Gastroesophageal sphincter (tissue), 4 donors: Measurements from ENCODE around the gene NOP16. TPM values are rescaled to one million over a fixed set of nuclear protein-coding genes. Genes with fewer than 3 reads are reported as not detected.

ENCODE experiments used
- ATAC-seq: fragments of 150-250 bp; one replicate; pipeline ENCODE4 v1.9.1; 2016; ENCODE audit warnings: mild to moderate bottlenecking, moderate library complexity
- H3K27ac ChIP-seq, 4 donors: fragments of 200-600 bp; sonication (generic) in 3 of 4; 1 replicate in 3 of 4; 2 replicates in 1 of 4; pipeline ENCODE4 v1.5.1; 2016 to 2019
- H3K27me3 ChIP-seq: fragments of 200-600 bp; sonication (generic); one replicate; pipeline ENCODE4 v1.5.1; 2019
- H3K36me3 ChIP-seq, 2 donors: fragments of 200-600 bp; sonication (generic); one replicate each; pipeline ENCODE4 v1.5.1; 2019; ENCODE audit warnings: control low read depth in 1 of 2
- H3K4me1 ChIP-seq, 3 donors: fragments of 200-600 bp; sonication (generic); 1 replicate in 2 of 3; 2 replicates in 1 of 3; pipeline ENCODE4 v1.5.1; 2016 to 2019; ENCODE audit warnings: control low read depth in 2 of 3
- H3K4me3 ChIP-seq, 2 donors: fragments of 200-600 bp; sonication (generic); one replicate each; pipeline ENCODE4 v1.5.1; 2019; ENCODE audit warnings: mild to moderate bottlenecking in 1 of 2, moderate library complexity in 1 of 2
- H3K9me3 ChIP-seq, 3 donors: fragments of 200-600 bp; sonication (generic); one replicate each; pipeline ENCODE4 v1.5.1; 2017 to 2019; ENCODE audit warnings: control low read depth in 2 of 3
- EP300 ChIP-seq: sonication (generic); formaldehyde crosslinking; IDR thresholded peaks from one replicate; pipeline ENCODE4 v1.6.1; 2017; ENCODE audit warnings: antibody characterized with exemption, mild to moderate bottlenecking
- POLR2A ChIP-seq, 2 donors: fragments of 450-650 bp; IDR thresholded peaks; one replicate each; pipeline ENCODE4 v1.6.1; 2017; ENCODE audit warnings: antibody characterized with exemption in 2 of 2, mild to moderate bottlenecking in 2 of 2, moderate library complexity in 1 of 2
- POLR2AphosphoS5 ChIP-seq: sonication (generic); formaldehyde crosslinking; IDR thresholded peaks from one replicate; pipeline ENCODE4 v1.6.1; 2017; ENCODE audit warnings: antibody characterized with exemption
- small RNA-seq, 4 donors: library from RNA; depleted of rRNA; stranded (forward); fragments of <200 nt; gene quantifications; one replicate each; pipeline ENCODE3, GENCODE V24; 2016
- total RNA-seq, 4 donors: library from RNA; depleted of rRNA; stranded (reverse); fragments of >200 nt; gene quantifications; one replicate each; pipeline ENCODE4 v1.1.0, GENCODE V29; 2016
- TF ChIP-seq, protein P1 (sequence below), 4 experiments: fragments of 200-600 bp in 2 of 4; fragments of 450-650 bp in 2 of 4; sonication (generic) in 1 of 4; IDR thresholded peaks; one replicate each; pipeline ENCODE4 v1.5.1; 2017 to 2019; ENCODE audit warnings: antibody characterized with exemption in 4 of 4, mild to moderate bottlenecking in 2 of 4, moderate library complexity in 2 of 4

Gene NOP16
- total RNA-seq, 4 donors from 2014 or later: 9.1 to 22.3 (median 14.3) TPM

DNA sequence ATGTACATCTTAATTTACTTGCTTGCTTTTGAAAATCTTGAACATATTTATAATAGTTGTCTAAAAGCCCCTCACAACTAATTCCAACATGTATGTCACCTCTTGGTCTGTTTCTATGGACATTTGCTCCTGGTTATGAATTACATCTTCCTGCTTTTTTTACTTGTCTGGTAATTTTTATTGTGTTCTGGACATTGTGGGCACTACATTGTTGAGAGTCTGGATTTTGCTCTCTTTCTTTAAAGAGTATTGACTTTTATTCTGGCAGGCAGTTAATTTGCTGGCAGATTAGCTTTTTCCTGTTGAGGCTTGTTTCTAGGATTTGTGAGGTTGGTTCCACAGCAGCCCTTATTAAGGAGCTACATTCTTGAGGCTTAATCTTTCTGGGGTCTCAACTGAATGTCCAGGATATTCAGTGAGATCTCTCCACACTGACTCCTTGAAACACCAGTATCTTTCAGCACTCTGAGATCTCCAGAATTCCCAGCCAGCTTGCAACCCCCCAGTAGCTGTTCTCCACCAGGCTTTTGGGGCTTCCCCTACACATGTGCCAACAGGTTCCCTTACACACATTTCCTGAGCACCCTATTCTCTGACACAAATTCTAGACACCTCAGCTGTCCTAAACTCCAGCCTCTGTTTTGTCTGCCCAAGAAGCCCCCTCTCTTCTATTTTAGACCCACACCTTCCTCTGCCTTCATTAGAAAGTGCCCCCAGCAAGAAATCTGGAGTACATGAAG is 54.2 kb downstream of the NOP16 start:
- no peak overlapping the region for H3K4me3 ChIP-seq
- H3K36me3 ChIP-seq: peaks cover 0 to 52% of the 10 kb centered on the region in 2 donors
- no peak for TF ChIP-seq POLR2AphosphoS5
- TF ChIP-seq POLR2A (IDR thresholded peaks at IDR 0.05): no peak
- TF ChIP-seq EP300: no peak
- TF ChIP-seq, protein P1, sequence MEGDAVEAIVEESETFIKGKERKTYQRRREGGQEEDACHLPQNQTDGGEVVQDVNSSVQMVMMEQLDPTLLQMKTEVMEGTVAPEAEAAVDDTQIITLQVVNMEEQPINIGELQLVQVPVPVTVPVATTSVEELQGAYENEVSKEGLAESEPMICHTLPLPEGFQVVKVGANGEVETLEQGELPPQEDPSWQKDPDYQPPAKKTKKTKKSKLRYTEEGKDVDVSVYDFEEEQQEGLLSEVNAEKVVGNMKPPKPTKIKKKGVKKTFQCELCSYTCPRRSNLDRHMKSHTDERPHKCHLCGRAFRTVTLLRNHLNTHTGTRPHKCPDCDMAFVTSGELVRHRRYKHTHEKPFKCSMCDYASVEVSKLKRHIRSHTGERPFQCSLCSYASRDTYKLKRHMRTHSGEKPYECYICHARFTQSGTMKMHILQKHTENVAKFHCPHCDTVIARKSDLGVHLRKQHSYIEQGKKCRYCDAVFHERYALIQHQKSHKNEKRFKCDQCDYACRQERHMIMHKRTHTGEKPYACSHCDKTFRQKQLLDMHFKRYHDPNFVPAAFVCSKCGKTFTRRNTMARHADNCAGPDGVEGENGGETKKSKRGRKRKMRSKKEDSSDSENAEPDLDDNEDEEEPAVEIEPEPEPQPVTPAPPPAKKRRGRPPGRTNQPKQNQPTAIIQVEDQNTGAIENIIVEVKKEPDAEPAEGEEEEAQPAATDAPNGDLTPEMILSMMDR (IDR thresholded peaks at IDR 0.05): no peak
- no peaks in the 10 kb centered on the region for H3K4me1 ChIP-seq
- H3K27ac ChIP-seq: no peak overlapping the region
- H3K27me3 ChIP-seq: no peaks in the 10 kb centered on the region
- peaks cover 0 to 9% (median 0%) of the 10 kb centered on the region in 3 donors for H3K9me3 ChIP-seq
- no peak for ATAC-seq

Small RNA genes within 50 kb of the gene (small RNA-seq; reads per million reads assigned to genes)
- 2.8 to 7.8 (median 3.6) reads per million in 4 donors for gene MIR1271

Other genes starting within 250 kb of the NOP16 start
- 10 to 100 TPM; 11.2 to 84.5 (median 32.7) TPM for gene SIMC1, start 150.2 kb downstream of the NOP16 start, total RNA-seq
- gene KIAA1191, start 26.8 kb downstream of the NOP16 start, total RNA-seq: 100 to 1,000 TPM; 130 to 157 (median 140) TPM
- 10 to 100 TPM in 3 of 4 donors, 1 to 10 TPM in 1; 4.4 to 23.3 (median 10.8) TPM for gene ARL10, start 23.1 kb downstream of the NOP16 start, total RNA-seq
- 100 to 1,000 TPM in 3 of 4 donors, 10 to 100 TPM in 1; 87.1 to 190 (median 157) TPM for gene HIGD2A, start 153 bp upstream of the NOP16 start, total RNA-seq
- 100 to 1,000 TPM; 222 to 285 (median 240) TPM for gene CLTB, start 27.9 kb upstream of the NOP16 start, total RNA-seq
- gene FAF2, start 59.8 kb upstream of the NOP16 start, total RNA-seq: 10 to 100 TPM; 25.3 to 27.7 (median 25.5) TPM
- gene RNF44, start 148.8 kb upstream of the NOP16 start, total RNA-seq: 10 to 100 TPM in 3 of 4 donors, 1 to 10 TPM in 1; 8.9 to 15.9 (median 12.4) TPM
- gene CDHR2, start 160.7 kb upstream of the NOP16 start, total RNA-seq: under 1 TPM in 1 of 4 donors, not detected in 3; 0.15 TPM
- 1 to 10 TPM in 1 of 4 donors, under 1 TPM in 3; 0.16 to 1.1 (median 0.63) TPM for gene GPRIN1, start 221.6 kb upstream of the NOP16 start, total RNA-seq
- not detected for gene SNCB, start 241.9 kb upstream of the NOP16 start, total RNA-seq
- not detected for gene EIF4E1B, start 242.1 kb upstream of the NOP16 start, total RNA-seq